ENCODE measurements around the gene PINLYP. TPM values are rescaled to one million over a fixed set of nuclear protein-coding genes. Genes with fewer than 3 reads are reported as not detected.
A peak's percentile ranks its signal among the peaks of the same experiment; 100 is the strongest.
"Not testable (repeated sequence)": the region's sequence is repeated elsewhere in the genome, so short reads cannot be mapped to it uniquely, and the experiment has no call there.

PINLYP gene
- total RNA-seq, 1 donor from 2014 or later, result 0.88 TPM

DNA sequence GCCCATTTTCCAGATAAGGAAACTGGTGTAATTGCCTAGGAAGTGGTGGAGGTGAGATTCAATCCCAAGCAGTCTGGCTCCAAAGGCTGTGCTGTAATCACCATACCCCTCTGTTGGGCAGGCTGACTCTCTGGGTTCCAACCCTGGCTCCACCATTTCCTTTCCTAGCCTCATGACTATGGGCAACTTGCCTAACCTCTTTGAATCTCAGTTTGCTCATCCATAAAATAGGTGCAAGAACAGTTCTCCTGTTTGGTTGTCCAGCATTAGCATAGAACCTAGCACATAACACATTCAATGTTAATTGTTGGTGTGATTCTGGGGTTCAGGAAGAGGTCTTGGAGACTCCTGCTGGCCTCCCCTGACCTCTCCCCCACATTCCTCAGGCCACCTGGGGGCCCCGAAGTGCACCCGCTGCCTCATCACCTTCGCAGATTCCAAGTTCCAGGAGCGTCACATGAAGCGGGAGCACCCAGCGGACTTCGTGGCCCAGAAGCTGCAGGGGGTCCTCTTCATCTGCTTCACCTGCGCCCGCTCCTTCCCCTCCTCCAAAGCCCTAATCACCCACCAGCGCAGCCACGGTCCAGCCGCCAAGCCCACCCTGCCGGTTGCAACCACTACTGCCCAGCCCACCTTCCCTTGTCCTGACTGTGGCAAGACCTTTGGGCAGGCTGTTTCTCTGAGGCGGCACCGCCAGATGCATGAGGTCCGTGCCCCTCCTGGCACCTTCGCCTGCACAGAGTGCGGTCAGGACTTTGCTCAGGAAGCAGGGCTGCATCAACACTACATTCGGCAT lies 23.0 kb downstream of the PINLYP start:
- ATAC-seq (no peak), DNase-seq (ENCODE audit: low spot score) (no peak)

DNA sequence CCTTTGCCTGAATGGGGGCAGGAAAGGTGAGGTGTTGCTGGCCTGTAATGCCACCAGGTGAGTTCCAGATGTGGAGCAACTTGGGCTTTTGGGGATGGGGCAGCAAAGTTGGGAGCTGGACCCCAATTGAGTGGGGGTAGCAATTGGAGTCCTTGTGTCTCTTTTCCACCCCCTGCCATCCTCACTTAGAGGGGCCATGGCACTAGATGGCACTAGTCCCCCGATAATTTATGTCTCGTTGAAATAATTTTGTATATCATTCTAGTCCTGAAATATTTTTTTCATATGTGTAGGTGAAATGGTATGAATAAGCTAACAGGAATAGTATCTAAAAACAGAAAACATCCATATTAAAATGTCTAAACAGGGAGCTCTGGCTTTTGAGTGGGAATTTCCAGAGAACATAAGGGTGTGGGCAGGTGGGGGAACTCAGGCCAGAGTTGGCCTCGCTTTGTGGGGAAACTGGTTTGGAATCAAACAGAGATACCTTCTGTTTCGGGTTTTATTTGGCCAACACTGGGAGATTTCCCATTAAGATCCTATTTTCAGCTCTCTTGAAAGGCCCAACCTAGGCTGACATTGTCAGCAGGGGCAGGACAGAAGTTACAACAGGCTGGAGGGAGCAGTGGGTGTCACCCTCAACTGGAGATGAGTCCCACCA lies 24.2 kb downstream of the PINLYP start:
- DNase-seq (ENCODE audit: low spot score) (no peak), ATAC-seq (no peak)

DNA sequence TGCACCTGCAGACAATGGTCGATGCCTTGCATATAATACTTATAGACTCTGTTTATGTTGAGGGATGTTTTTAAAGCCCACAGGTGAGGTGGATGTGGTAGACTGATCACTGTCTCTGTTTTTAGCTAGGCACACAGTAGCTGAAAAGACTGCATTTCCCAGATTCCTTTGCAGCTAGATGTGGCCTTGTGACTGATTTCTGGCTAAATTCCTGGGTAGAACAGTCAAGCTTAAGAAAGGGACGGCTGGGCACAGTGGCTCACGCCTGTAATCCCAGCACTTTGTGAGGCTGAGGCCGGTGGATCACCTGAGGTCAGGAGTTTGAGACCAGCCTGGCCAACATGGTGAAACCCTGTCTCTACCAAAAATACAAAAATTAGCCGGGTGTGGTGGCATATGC lies 24.7 kb downstream of the PINLYP start:
- ATAC-seq; DNase-seq (ENCODE audit: low spot score): not testable (repeated sequence)

DNA sequence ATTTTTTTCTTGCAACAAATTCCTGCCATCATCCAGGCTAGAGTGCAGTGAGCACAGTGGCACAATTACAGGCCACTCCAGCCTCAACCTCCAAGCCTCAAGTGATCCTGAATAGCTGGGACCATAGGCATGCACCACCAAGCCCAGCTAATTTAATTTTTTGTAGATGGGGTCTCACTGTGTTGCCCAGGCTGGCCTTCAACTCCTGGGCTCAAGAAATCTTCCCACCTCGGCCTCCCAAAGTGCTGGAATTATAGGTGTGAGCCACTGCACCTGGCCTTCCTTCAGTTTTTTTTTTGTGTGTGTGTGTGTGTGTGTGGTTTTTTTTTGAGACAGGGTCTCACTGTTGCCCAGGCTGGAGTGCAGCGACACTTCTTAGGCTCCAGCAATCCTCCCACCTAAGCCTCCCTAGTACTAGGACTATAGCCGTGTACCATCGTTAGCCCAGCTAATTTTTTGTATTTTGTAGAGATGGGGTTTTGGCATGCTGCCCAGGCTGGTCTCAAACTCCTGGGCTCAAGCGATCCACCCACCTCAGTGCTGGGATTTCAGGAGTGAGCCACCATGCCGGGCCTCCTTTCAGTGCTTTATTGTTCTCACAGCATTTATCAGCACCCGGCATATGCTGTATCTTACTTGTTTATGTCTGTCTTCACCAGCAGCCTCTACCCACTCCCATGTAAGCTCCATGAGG lies 30.4 kb downstream of the PINLYP start:
- DNase-seq (ENCODE audit: low spot score), result no peak
- no peak for ATAC-seq

DNA sequence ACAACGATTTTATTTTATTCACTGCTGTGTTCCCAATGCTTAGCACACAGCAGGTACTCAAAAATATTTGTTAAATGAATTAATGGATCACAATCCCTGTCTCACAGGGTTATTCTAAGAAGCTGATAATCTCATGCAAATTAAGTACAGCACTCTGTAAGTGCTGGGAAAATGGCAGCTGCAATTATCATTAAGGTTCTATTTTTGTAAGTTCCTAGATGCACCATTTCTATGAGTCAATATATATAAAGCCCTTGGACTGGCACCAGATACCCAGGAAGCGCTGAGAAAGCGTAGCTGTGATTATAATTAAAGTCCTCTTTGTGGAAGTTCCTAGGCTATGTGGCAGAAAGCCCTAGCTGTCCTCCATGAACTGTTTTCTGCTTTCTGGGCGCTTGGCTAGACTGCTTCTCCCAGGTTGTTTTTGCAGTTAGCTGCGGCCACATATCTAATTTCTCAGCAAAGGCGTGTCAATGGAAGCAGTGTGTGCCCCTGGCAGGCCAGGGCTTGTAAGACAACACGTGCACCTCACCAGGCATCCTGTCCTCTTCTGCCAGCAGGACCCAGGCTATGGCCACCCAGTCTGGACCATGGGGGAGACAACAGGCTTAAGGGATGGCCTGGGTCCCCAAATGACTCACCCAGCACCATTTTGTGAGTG lies 31.1 kb downstream of the PINLYP start:
- no peak for DNase-seq (ENCODE audit: low spot score)
- ATAC-seq, result no peak

DNA sequence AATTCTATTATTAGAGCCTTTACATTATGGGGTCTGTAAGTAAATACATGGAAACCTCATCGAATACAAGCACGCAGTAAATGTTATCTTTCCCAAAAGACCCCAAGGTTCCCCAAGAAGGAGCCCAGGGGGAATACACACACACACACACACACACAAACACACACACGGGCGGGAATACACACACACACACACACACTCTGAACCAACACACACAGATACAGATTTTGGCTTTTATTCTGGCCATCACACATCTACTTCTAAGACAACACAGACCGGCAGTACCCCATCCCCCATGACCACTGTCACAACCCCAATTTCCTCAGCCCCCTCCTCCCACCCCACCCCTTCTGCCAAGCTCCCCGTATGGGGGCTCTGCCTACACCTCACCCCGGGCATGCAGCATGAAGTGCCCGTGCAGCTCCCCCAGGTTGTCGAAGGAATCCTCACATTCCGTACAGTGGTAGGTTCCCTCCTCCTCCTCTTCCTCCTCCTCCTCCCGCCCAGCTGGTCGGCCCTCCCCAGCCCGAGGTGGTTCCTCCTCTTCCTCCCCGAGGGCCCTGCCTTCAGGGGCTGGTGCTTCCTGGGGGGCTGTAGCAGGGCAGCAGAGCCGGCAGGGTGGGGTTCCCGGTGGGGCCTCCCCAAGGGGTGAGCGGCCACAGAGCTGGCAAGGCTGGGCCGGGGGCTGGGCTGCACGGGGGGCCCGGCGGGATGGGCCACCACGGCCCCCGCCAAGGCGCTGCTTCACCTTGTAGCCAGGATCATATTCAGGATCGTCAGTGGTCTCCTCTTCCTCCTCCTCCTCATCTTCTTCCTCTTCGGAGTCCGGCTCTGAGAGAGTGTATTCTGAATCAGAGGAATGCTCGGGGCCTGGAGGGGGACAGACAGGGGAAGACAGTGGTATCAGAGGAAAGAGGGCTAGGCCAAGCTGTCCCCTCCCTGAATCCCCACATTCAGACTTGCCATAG lies 31.9 kb downstream of the PINLYP start:
- DNase-seq (ENCODE audit: low spot score) (no peak), ATAC-seq (no peak)

DNA sequence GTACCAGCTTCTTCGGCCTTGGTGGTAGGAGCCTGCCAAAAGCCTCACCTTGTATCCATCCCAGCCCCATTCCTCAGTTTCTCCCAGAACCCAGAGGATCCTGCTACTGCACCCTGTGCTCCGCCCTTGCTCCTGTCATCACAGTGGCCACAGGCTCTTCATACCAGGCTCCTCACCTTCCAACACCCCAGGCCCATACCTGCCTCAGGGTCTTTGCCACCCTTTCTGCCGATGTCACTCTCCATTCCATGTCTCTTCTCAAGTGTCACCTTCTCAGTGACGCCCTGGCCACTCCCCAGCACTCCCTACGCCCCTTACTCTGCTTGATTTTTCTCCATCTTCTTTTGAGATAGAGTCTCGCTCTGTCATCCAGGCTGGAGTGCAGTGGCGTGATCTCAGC lies 34.3 kb downstream of the PINLYP start:
- DNase-seq (ENCODE audit: low spot score) (no peak), ATAC-seq (no peak)

DNA sequence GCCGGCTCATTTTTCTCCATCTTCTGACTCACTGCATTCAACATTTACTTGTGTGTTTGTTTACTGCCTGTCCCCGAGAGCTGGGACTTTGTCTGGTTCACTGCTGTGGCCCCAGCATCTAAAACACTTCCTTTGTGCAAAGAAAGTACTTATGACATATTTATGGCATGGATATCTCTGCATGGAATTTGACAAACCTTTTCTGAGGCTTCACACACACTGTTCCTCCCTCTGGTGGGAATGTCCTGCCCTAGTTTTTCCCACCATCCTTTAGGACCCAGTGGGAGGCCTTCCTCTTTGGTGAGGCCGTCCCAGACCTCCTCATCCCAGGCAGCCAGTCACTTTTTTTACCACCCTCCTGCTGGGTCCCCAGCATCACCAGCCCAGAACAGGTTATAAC lies 34.9 kb downstream of the PINLYP start:
- ATAC-seq (no peak), DNase-seq (ENCODE audit: low spot score) (no peak)

DNA sequence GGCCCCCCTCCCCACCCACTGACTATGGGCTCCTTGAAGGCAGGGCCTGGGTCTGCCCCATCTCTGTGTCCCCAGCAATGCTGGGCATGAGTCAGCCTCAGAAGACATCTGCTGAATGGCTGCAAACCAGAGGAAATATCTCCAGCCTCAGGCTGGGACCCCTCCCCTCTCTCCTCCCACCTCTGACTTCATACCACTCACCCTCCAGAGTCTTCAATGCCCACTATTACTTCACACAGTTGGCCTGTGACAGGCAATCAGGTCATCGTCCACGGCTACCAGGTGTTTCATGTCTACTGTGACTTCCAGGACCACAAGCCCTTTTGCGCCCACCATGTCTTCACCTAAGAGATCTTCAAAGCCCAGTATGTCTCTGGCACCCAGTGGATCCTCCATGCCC lies 36.2 kb downstream of the PINLYP start, which contains the start of gene SRRM5:
Gene SRRM5 (plus strand): TSS at position 301 of the 400 bp plus-strand sequence. CDS start 34 bp downstream, at position 335.
- DNase-seq (ENCODE audit: low spot score) (no peak), ATAC-seq (no peak)

DNA sequence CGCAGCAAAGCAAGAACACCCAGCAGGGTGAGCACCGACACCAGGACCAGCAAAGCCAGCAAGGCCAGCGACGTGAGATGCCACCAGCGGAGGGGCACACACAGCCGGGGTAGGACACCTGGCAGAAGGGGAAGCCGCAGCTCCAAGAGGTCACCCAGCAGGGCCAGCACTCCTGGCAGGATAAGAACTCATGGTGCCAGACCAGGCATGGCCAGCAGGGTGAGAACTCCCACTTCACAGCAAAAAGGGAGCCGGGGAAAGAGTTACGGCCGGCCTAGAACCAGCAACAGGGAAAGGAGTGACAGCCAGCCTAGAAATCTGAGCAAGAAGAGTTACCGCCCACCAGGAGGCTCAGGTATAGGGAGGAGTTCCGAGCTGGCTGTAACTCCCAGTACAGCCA lies 36.8 kb downstream of the PINLYP start:
- no peak for ATAC-seq
- DNase-seq (ENCODE audit: low spot score), result no peak

DNA sequence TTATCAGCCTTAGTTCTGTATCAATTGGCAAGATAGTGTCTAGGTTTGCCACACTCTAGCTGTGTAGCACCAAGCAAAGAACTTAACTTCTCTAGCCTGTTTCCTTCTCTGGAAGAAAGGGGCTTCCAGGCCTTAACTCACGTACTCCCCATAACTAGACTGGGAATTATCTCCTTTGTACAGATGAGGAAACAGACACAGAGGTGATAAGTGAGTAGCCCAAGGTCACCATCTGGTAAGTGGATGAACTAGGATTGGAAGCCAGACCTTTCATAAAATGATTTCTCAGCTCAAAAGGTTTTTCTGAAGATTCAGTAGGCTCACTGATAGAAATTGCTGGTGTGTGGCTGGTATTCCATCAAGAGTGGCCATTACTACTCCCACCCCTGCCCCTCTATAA lies 40.7 kb downstream of the PINLYP start:
- no peak for ATAC-seq
- no peak for DNase-seq (ENCODE audit: low spot score)

DNA sequence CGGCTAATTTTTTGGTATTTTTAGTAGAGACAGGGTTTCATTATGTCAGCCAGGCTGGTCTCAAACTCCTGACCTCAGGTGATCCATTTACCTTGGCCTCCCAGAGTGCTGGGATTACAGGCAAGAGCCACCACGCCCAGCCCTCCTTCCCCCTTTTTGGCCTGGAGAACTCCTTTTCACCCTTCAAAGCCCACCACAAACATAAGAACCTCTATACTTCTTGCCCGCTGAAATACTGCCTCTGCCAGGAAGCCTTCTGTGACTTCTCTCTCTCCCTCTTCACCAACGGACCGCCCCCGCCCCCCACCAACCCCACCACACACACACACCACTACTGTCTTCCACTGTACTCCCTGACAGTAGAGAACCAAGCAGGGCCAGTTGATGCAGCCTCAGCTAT lies 41.4 kb downstream of the PINLYP start:
- no peak for DNase-seq (ENCODE audit: low spot score)
- no peak for ATAC-seq

DNA sequence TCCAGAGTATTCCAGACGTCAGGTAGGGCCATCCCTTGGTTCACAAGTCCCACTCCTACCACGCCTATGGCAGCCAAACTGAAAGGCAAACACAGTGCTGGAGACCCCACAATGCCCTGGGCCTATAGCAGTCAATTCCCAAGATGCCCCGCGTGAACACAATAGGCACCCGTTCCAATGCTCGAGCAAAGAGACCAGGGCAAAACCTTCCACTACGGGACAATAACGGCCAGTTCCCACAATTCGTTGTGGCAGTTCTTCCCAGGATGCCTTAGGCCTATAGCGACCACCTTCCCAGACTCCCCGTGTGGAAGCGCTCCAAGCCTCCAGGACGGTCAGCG lies 43.3 kb downstream of the PINLYP start:
- DNase-seq (ENCODE audit: low spot score), result no peak
- peak; percentile 56 for ATAC-seq

DNA sequence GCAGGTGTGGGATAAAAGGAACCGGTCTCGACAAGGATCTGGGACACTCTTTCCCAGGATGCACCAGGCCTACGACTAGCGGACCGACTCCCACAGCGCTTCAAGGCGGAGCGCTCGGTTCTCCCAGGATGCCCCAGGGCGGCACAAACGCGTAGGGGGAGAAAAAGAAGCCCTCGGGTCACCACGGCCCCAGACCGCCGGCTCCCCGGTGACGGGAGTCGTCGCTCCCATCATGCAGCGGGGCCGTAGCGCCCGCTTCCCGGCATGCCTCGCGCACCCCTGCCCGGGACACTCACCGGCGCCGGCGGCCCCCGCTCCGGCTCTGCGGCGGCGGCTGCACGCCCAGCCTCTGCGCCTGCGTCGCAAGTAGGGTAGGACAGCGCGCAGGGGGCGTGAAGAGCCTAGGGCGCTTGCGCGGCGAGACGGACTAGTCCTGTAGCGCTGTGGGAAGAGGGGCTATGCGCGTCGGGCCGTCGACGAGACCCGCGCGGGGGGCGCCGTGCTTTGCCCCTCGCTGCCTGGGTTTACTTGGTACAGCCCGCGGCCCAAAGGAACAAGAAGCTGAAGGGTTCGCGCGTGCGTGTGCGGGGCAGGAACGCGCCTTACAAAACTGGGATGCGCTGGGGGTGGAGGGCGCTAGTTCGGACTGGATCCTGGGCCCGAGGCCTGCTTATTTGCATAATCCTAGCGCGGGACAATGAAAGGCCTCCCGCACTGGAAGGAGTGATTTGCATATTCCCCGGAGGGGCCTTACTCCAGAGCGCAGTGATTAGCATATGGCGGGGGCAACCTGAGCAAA lies 43.9 kb downstream of the PINLYP start, which contains the start of gene ZNF428:
Gene ZNF428 (minus strand): TSS at position 368 of the 799 bp plus-strand sequence. CDS start 5,325 bp downstream, outside the sequence.
- DNase-seq (ENCODE audit: low spot score), result peak; percentile 88

DNA sequence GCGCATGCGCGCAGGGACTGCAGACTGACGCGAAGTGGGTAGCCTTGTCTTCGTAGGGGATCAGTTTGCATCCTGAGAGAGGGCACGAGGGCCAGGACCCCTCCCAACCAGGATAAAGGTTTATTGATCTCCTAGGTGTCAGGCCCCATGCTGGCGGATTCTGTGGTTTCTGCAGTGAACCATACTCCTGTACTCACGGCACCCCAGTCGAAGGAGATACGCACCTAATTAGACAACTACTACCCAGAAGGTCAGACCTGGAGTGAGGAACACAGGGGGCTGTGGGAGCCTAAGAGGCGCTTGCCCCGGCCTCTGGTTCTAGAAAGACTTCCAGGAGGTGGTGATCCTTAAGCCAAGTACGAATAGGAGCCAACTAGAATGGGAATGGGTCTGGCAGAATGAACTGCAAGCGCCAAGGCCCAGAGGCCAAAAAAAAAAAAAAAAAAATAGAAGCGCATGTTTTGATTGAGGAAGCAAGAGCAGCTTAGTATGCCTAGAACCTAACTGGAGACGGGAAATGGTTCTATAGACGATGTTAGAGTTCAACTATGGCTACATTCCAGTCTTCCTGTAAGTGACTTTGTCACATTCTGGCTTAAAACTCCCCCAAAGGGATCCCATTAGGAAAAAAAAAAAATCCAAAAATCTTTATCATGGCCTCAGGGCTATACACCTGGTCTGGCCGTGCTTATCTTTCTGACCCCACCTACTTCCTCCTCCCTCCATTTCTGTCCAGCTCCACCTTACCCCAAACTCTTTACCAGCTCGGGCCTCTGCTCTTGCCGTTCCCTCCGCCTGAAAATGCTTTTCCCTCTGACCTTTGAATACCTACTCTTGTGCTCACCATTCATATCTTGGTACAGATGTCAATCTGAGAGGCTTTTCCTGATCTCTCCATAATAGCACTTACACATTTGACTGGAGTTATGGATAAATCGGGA lies 44.7 kb downstream of the PINLYP start:
- DNase-seq (ENCODE audit: low spot score) (no peak), ATAC-seq (no peak)

More for the DNA sequence above, 43.9 kb downstream of the PINLYP start, which contains the start of gene ZNF428:
- ATAC-seq, result peak; percentile 89

DNA sequence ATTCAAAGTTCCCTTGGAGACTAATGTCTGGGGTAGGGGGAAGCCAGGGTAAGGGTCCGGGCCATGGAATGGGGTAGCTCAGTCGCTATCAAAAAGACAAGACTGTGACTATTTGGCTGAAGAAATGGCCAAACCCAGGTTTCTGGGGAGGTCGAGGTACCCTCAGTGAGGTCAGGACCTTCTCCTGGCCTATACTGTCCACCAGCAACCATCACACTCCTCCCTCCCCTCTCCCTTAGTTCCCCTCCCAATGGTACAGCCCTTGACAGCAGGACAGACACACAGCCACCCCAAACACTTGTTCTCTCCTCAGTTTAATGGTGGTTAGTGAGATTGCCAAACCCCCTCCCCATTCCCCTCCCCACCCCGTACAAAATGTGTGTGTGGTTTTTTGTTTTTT lies 46.5 kb downstream of the PINLYP start:
- ATAC-seq (no peak), DNase-seq (ENCODE audit: low spot score) (no peak)

DNA sequence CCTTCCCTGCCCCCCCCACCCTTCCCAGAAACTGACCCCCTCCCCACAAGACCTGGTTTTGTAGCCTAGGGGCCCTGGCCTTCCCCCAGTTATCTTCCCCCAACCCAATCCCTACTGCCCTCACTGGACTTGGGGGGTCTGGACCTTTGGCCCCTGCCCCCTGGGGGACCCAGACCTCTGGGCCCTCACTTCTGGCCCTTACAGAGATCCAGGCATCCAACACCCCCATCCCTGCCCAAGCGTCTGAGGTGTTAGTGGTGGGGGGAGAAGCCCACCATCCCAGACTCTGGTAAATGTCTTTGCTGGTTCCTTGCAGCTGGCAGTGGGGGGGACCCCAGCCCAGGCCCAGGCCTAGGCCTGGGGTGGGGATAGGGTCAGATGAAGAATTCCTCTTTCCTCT lies 47.4 kb downstream of the PINLYP start:
- DNase-seq (ENCODE audit: low spot score) (no peak), ATAC-seq (no peak)

Data from left lobe of liver (tissue), 2 donors.